Measurements from ENCODE around the gene ACADSB.

DNA sequence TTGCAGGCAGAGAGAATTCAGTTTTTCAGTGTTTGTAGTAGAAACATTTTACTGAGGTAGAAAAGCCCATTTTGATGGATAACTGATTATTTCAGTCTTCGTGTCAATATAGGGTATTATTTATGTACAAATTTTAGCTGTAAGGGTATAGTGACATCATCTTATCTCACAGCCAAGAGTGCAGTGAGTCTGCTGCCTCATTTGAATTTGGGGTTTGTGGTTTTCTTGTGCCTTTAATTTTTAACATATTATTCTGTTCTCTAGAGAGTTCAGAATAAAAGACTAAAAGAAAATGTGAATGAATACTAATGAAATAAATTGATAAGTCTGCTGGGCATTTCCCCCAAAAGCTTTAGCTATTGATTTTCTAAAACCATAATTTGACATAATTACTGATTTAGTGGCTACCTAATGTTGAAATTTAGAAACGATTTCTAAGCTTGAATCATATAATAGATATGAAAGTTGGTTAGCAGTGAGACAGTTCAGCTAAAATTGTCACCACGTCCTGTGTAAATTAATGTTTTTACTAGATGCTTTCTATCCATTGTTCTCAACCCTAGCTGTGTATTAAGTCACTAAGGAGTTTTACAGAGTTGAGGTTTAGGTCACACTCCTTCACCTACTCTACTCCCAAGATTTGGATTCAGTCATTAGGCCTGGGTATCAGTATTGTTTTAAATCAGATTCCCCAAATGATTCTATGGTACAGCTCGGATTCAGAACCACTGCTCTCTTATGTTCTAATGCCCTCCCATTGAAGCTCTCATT, 37.3 kb downstream of the ACADSB start:
- TF ChIP-seq, protein P1, sequence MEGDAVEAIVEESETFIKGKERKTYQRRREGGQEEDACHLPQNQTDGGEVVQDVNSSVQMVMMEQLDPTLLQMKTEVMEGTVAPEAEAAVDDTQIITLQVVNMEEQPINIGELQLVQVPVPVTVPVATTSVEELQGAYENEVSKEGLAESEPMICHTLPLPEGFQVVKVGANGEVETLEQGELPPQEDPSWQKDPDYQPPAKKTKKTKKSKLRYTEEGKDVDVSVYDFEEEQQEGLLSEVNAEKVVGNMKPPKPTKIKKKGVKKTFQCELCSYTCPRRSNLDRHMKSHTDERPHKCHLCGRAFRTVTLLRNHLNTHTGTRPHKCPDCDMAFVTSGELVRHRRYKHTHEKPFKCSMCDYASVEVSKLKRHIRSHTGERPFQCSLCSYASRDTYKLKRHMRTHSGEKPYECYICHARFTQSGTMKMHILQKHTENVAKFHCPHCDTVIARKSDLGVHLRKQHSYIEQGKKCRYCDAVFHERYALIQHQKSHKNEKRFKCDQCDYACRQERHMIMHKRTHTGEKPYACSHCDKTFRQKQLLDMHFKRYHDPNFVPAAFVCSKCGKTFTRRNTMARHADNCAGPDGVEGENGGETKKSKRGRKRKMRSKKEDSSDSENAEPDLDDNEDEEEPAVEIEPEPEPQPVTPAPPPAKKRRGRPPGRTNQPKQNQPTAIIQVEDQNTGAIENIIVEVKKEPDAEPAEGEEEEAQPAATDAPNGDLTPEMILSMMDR (IDR thresholded peaks at IDR 0.05; ENCODE audit: low read length): no peak
- TF ChIP-seq EZH2 (IDR thresholded peaks at IDR 0.05; ENCODE audit: borderline replicate concordance, low read length): no peak
